WERI-Rb-1 (cell line): ENCODE measurements around the gene SFT2D2.
A peak's percentile ranks its signal among the peaks of the same experiment; 100 is the strongest.
"Not testable (repeated sequence)": the region's sequence is repeated elsewhere in the genome, so short reads cannot be mapped to it uniquely, and the experiment has no call there.

Experiments
- DNase-seq: peaks from one replicate; pipeline ENCODE4 v3.0.0-alpha.2; 2020
- H3K27ac ChIP-seq: fragments of 250-450 bp; sonication (Bioruptor Pico); 2 replicates; pipeline ENCODE4 v1.5.1; 2020; ENCODE audit warnings: mild to moderate bottlenecking, moderate library complexity
- H3K27me3 ChIP-seq: fragments of 250-450 bp; sonication (Bioruptor Pico); 2 replicates; pipeline ENCODE4 v1.5.1; 2021; ENCODE audit warnings: mild to moderate bottlenecking, low read depth, moderate library complexity; ENCODE audit not compliant: insufficient read depth, severe bottlenecking
- H3K36me3 ChIP-seq: fragments of 250-450 bp; sonication (Bioruptor Pico); 2 replicates; pipeline ENCODE4 v1.5.1; 2020; ENCODE audit warnings: mild to moderate bottlenecking, moderate library complexity
- H3K4me3 ChIP-seq: 2 replicates; pipeline ENCODE4 v1.5.1; 2011; ENCODE audit warnings: low read depth, mild to moderate bottlenecking, control low read depth, low read length
- H3K9me3 ChIP-seq: fragments of 250-450 bp; sonication (Bioruptor Pico); 2 replicates; pipeline ENCODE4 v1.5.1; 2021; ENCODE audit warnings: mild to moderate bottlenecking, moderate library complexity; ENCODE audit not compliant: severe bottlenecking
- TF ChIP-seq, protein P1 (sequence below): IDR thresholded peaks from 2 replicates; pipeline ENCODE4 v1.5.1; 2011; ENCODE audit warnings: low read depth, mild to moderate bottlenecking, control low read depth, inconsistent platforms, low read length

SFT2D2 gene

GRCh38 chr1:168225476-168226190 is at the start of gene SFT2D2:
TSS of gene SFT2D2 (plus strand) at chr1:168226004. CDS start at chr1:168226080, 76 bp downstream.
- Histone ChIP-seq H3K4me3 (peak within 1 kb of the TSS; percentile 84), H3K36me3 (no peaks in the 10 kb centered on the region), H3K27me3 (no peaks in the 10 kb centered on the region), H3K9me3 (no peaks in the 10 kb centered on the region), H3K27ac (peak within 1 kb of the TSS; percentile 88)
- peak; percentile 62 for DNase-seq
- TF ChIP-seq, protein P1, sequence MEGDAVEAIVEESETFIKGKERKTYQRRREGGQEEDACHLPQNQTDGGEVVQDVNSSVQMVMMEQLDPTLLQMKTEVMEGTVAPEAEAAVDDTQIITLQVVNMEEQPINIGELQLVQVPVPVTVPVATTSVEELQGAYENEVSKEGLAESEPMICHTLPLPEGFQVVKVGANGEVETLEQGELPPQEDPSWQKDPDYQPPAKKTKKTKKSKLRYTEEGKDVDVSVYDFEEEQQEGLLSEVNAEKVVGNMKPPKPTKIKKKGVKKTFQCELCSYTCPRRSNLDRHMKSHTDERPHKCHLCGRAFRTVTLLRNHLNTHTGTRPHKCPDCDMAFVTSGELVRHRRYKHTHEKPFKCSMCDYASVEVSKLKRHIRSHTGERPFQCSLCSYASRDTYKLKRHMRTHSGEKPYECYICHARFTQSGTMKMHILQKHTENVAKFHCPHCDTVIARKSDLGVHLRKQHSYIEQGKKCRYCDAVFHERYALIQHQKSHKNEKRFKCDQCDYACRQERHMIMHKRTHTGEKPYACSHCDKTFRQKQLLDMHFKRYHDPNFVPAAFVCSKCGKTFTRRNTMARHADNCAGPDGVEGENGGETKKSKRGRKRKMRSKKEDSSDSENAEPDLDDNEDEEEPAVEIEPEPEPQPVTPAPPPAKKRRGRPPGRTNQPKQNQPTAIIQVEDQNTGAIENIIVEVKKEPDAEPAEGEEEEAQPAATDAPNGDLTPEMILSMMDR, result no peak

- no peaks in the 10 kb centered on the region for H3K9me3 ChIP-seq
- TF ChIP-seq, protein P1, result no peak
- H3K27ac ChIP-seq, result no peak overlapping the region; the same call in 1 of the 2 replicates
- H3K36me3 ChIP-seq, result no peaks in the 10 kb centered on the region
- peak overlapping the region; percentile 68 for H3K4me3 ChIP-seq
- H3K27me3 ChIP-seq, result no peaks in the 10 kb centered on the region
- no peak for DNase-seq
These were observed 47.6 kb upstream of the SFT2D2 start for GRCh38 chr1:168178227-168178637.

DNA sequence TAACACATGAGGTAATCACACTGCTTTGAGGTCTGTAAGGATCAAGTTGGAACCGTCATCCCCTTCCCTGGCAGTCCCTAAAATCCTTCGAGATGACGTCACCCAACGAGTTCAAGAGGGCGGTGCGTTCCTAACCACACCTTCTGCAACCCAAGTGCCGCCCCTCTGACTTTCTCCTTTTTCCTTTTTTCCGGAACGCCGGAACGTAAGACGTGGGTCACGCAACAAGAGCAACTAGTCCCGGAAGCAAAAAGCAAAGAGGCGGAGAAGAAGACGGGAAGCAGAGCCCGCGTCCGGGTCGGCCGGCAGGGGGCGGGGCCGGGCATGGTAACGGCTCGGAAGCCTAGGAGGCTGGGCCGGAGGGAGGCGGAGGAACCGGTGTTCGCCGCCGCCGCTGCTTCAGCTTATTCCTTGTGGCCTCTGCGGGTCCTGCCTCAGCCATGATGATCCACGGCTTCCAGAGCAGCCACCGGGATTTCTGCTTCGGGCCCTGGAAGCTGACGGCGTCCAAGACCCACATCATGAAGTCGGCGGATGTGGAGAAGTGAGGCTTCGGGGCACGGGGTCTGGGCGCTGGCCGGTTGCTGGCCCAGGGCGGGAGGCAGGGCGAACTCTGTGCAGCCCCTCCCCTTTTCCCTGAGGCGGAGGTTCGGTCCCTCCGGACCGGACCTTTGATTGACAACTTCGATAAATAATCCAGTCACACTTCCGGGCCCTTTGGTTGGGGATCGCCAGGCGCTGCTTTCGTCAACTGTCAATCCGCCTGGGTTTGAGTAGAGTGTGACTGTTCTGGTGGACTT is 47.0 kb upstream of the SFT2D2 start, which contains the start of gene TIPRL:
Gene TIPRL (plus strand): TSS at position 325 of the 800 bp plus-strand sequence. CDS start 116 bp downstream, at position 441.
- Histone ChIP-seq H3K27ac (peak within 1 kb of the TSS; percentile 76), H3K27me3 (no peaks in the 10 kb centered on the region), H3K36me3 (no peaks in the 10 kb centered on the region), H3K9me3 (no peaks in the 10 kb centered on the region), H3K4me3 (peak within 1 kb of the TSS; percentile 68)
- TF ChIP-seq, protein P1, result no peak
- peak; percentile 88 for DNase-seq

- Histone ChIP-seq H3K4me3 (peak overlapping the region; percentile 68), H3K27ac (peak overlapping the region; percentile 76), H3K27me3 (no peaks in the 10 kb centered on the region), H3K9me3 (no peaks in the 10 kb centered on the region), H3K36me3 (no peaks in the 10 kb centered on the region)
- DNase-seq, result no peak
- TF ChIP-seq, protein P1, result no peak
These were observed 46.2 kb upstream of the SFT2D2 start for GRCh38 chr1:168179438-168180147.

- no peak for DNase-seq
- Histone ChIP-seq H3K36me3 (no peaks in the 10 kb centered on the region), H3K9me3 (no peaks in the 10 kb centered on the region), H3K27ac (no peak overlapping the region), H3K4me3 (peak overlapping the region; percentile 68), H3K27me3 (no peaks in the 10 kb centered on the region)
- TF ChIP-seq, protein P1, result no peak
These were observed 45.7 kb upstream of the SFT2D2 start for GRCh38 chr1:168180148-168180524.

GRCh38 chr1:168181063-168181720 is 44.6 kb upstream of the SFT2D2 start:
- H3K4me3 ChIP-seq, DNase-seq, H3K27ac ChIP-seq, H3K36me3 ChIP-seq, H3K27me3 ChIP-seq, H3K9me3 ChIP-seq: not testable (repeated sequence)
